Fibroblast of peridontal ligament (primary cell): Measurements from ENCODE around the gene RBM15B.
"Not testable (repeated sequence)": the region's sequence is repeated elsewhere in the genome, so short reads cannot be mapped to it uniquely, and the experiment has no call there.

Source experiments
- DNase-seq: peaks from one replicate; pipeline ENCODE4 v3.0.0-alpha.2; 2010; ENCODE audit errors: extremely low read depth

RBM15B gene

GRCh38 chr3:51391075-51391565 lies at the start of gene RBM15B:
Gene RBM15B, plus strand, starts transcription at chr3:51391285. Its CDS starts 115 bp downstream, at chr3:51391400.
- DNase-seq: peak; percentile 92

- peak; percentile 87 for DNase-seq
Measured at GRCh38 chr3:51343918-51344687, 47.0 kb upstream of the RBM15B start.

GRCh38 chr3:51350751-51351150 lies 40.3 kb upstream of the RBM15B start:
- no peak for DNase-seq

GRCh38 chr3:51353131-51353530 lies 38.0 kb upstream of the RBM15B start:
- no peak for DNase-seq

GRCh38 chr3:51353691-51354090 lies 37.4 kb upstream of the RBM15B start:
- no peak for DNase-seq

- DNase-seq: no peak
Measured at GRCh38 chr3:51354172-51354571, 36.9 kb upstream of the RBM15B start.

GRCh38 chr3:51354731-51355615 lies 36.1 kb upstream of the RBM15B start:
- no peak for DNase-seq

- no peak for DNase-seq
Measured at GRCh38 chr3:51355891-51356578, 35.0 kb upstream of the RBM15B start.

GRCh38 chr3:51357856-51358255 lies 33.2 kb upstream of the RBM15B start:
- DNase-seq: no peak

- DNase-seq: no peak
Measured at GRCh38 chr3:51358981-51359380, 32.1 kb upstream of the RBM15B start.

GRCh38 chr3:51360806-51361205 lies 30.3 kb upstream of the RBM15B start:
- no peak for DNase-seq

- no peak for DNase-seq
Measured at GRCh38 chr3:51361746-51362145, 29.3 kb upstream of the RBM15B start.

- DNase-seq: no peak
Measured at GRCh38 chr3:51362476-51362875, 28.6 kb upstream of the RBM15B start.

- not testable (repeated sequence) for DNase-seq
Measured at GRCh38 chr3:51368276-51368675, 22.8 kb upstream of the RBM15B start.

- DNase-seq: peak; percentile 92
Measured at GRCh38 chr3:51371943-51372557, 19.0 kb upstream of the RBM15B start.

- no peak for DNase-seq
Measured at GRCh38 chr3:51373658-51374421, 17.2 kb upstream of the RBM15B start.

GRCh38 chr3:51374456-51374855 lies 16.6 kb upstream of the RBM15B start:
- DNase-seq: no peak

- DNase-seq: no peak
Measured at GRCh38 chr3:51375136-51375535, 15.9 kb upstream of the RBM15B start.

- no peak for DNase-seq
Measured at GRCh38 chr3:51375571-51375970, 15.5 kb upstream of the RBM15B start.

- DNase-seq: no peak
Measured at GRCh38 chr3:51378065-51378464, 13.0 kb upstream of the RBM15B start.

- no peak for DNase-seq
Measured at GRCh38 chr3:51378726-51379125, 12.4 kb upstream of the RBM15B start.
